Left forelimb (tissue), 1 donor: ENCODE data around the gene ARMH3.
"Not testable (repeated sequence)": the region's sequence is repeated elsewhere in the genome, so short reads cannot be mapped to it uniquely, and the experiment has no call there.

Experiments
- DNase-seq: peaks from one replicate; pipeline ENCODE4 v3.0.0-alpha.2; 2018; ENCODE audit warnings: low spot score

ARMH3 gene

DNA sequence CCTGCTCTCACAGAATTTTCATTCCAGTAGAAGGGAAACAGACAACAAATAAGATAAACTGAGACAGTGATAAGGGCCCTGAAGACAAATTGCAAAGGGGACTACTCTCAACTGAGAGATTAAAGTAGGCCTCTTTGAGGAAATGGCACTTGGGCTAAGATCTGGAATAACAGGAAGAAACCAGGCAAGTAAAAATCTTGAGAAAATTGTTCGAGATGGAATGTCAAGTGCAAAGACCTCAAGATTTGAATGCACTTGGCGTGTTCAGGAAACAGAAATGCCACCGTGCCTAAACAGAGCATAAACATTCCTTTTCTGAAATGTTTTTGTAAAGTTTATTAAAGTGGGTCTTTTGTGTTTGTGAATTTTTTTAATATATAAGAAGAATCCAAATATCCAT is 10.7 kb downstream of the ARMH3 start:
- DNase-seq, result no peak

DNA sequence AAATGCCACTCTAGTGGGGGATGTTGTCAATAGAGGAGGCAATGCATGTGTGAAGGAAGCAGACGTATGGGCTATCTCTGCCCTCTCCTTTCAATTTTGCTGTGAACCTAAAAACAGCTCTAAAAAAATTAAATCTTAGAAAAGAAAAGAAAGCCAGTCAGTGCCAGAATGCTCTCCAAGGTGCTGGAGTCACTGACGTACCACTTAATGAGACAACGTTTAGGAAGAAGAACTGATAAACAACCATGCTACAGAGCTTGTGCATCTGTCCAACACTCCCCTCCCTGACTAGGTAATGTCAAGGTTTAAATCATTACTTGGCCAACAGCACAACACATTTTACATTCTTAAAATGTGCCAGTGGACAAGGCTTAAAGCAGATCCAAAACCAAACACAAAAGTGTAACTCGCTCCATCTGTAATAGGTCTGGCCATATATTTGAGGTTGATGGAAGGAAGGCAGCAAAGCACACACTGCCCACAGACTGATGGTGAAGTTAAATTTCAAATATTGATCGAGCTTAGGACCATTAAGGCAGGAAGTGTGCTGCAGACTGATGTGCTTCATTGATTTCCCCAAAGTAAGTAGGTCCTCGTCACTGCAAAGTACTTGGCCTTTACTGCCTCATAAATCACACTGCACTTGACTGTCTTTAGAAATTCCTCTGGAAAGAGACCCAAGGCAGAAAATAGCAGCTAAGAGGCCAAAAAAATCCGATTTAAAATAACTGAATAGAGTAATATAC is 15.5 kb downstream of the ARMH3 start:
- no peak for DNase-seq

DNA sequence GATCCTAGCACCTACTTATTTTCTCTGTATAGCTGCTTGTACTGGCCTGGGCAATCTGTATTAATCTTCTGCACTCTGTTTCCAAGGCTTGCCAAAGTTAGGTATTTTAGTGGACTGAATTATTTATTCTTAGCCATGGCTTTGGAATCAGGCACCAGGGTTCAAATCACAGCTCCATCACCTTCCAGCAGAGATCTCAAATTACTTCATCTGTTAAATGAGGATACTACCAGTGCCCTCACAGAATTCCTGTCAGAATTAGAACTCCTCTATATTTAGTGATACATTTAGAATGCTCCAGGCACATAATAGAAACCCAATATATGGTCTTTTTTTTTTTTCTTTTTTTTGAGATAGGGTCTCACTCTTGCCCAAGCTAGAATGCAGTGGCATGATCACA is 17.6 kb downstream of the ARMH3 start:
- DNase-seq, result no peak

DNA sequence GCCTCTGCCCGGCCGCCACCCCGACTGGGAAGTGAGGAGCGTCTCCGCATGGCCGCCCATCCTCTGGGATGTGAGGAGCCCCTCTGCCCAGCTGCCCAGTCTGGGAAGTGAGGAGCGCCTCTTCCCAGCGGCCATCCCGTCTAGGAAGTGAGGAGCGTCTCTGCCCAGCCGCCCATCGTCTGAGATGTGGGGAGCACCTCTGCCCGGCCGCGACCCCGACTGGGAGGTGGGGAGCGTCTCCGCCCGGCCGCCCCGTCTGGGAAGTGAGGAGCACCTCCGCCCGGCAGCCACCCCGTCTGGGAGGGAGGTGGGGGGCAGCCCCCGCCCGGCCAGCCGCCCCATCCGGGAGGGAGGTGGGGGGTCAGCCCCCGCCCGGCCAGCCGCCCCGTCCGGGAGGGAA is 20.2 kb downstream of the ARMH3 start:
- DNase-seq, result not testable (repeated sequence)

DNA sequence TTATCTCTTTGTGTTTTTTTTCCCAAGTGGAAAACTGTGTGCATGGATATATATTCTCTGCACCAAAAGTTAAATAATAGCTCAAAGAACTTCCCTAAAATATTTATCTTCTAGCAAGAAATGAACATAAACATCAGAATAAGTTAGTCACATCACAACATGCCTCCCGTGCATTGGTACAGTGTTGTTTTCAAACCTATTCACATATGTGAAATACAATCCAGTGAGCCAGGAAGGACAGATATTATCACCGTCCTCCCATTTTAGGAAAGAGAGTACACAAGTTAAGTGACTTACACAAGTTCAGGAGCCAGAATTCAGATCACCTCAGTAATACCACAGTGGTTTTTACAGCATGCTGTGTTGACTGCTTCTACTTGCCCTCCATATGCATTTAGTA is 22.2 kb downstream of the ARMH3 start:
- no peak for DNase-seq

DNA sequence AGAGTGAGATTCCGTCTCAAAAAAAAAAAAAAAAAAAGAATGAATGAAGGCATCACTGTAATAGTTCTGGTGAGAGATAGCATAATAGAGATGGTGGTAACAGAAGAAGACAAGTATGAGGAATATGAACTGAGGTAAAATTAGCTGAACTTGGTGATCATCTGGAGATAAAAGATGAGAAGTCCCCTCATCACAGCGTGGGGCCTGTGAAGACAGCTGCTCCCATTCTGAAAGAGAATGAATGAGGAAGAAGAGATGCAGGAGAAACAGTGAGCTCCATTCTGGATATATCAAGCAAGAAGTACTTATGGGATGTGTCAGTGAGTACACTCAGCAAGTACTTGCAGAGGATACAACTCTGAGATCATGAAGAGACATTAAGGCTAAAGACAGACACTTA is 28.7 kb downstream of the ARMH3 start:
- no peak for DNase-seq

DNA sequence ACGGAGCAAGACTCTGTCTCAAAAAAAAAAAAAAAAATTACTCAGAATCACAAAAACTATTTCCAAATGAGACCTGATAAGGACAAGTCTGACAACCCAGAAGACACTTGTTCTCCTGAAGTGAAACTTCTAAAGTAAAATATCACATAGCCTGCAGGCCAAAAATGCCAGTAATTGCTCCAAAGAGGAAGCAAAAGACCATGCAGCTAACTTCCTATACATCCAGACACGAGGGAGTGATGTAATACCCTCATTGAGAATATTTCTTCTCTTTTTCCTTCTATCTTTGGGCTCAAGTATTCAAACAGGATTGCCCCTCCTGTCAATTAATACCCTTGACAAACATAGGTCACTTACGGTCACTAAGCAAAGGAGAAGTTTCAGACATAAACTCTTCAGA is 31.2 kb downstream of the ARMH3 start:
- DNase-seq, result no peak

DNA sequence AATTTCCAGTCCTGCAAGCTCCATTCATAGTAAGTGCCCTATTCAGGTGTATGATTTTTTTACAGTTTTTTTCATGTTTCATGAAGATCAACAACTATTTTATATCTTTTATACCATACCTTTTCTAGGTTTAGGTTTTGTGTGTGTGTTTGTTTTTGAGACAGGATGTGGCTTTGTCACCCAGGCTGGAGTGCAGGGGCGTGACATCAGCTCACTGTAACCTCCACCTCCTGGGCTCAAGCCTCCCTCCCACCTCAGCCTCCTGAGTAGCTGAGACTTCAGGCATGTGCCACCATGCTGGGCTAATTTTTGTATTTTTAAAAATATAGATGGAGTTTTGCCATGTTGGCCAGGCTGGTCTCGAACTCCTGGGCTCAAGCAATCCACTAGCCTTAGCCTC is 35.0 kb downstream of the ARMH3 start:
- DNase-seq, result no peak

DNA sequence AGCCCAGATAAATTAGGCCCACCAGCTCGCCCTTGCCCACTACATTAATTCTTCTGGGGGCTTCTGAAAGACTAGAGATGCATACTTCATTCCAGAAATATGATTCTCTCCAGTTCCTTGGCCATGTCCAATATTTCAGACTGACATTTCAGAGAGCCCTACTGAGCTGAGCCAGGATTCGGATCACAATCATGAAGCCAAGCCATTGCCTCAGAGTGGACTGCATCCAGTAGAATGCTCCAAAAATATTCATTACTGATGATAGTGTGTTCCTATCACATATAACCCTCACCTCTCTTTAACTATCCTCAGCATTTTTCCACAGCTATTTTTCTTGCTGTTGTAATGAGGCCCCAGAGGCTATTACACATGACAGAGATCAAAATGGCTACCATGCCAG is 38.7 kb downstream of the ARMH3 start:
- no peak for DNase-seq

DNA sequence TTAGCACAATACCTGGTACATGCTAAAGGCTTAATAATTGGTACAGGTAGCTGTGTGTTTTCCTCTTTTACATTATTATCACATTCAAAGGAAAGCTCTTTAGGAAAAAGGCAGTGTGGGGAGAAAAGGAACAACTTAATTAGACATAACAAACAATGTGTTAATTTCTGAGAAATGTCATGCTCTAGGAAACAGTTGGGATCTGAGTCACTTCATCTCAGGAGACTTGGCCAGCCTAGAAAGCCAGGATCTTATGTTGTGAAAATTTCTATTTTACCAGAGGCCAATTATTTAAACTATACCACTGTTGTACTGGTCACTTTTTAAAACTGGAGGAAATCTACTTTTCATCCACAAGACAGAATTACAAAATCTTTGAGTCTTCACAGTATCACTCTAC is 39.6 kb downstream of the ARMH3 start:
- no peak for DNase-seq

DNA sequence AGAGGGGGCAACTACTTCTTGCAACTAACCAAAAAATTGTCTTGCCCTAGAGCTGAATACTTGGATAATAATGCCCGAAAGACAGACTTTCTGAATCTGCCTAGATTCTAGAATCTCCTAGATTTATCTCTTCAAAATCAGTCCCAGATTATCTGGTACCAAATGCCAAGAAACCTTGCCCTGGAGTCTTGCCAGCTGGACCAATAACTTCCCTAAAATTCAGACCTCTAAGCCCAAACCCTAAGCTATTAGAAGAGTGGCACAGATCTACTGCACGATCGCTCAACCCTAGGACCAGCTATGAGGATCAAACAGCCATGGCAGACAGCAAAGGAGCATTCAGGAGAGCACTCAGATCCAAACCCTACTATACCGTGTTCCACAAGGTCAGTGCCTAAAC is 45.0 kb downstream of the ARMH3 start:
- no peak for DNase-seq

DNA sequence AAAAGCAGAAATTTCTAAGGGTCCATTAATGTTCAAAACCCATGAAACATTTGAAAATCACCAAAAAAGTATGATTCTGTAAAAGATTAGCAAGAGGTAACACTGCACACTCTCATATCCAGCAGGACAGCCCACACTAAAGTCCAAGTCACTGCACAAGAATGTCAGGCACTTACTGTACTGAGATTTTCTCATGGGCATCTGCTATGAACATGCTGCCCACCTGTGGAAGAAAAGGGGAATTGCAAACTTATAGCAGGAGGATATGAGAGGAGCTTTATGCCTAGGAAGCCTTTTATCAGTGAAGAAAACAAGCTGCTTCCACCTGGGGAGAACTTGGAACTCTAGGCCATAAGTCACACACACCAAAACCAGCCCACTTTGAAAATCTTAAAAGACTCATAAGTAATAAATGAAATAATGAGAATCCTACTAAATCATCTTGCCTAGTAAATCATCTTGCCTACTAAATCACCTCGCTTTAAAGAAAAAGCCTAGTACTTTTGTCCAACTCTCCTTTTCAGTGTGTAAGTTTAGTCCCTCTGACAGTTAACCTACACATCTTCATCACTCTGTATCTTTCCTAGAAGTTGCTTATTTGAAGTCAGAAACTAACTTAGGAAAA is 46.1 kb downstream of the ARMH3 start:
- DNase-seq, result peak; percentile 64

DNA sequence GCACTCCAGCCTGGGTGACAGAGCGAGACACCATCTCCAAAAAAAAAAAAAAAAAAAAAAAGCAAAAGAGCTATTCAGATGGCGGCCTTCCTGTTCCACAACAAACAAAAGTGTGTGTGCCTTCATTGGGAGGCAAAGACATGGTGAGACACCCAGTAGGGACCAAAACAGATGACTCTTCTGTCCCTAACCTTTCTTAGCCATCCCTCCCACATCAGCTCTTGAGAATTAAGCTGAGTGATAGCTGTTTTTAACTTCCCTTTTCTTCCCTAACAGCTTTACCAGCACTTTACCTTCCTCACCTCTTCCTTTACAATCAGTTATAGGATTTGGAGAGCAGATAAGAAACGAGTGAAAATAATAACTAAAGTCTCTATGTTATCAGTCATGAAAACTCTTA is 48.2 kb downstream of the ARMH3 start:
- DNase-seq, result no peak

DNA sequence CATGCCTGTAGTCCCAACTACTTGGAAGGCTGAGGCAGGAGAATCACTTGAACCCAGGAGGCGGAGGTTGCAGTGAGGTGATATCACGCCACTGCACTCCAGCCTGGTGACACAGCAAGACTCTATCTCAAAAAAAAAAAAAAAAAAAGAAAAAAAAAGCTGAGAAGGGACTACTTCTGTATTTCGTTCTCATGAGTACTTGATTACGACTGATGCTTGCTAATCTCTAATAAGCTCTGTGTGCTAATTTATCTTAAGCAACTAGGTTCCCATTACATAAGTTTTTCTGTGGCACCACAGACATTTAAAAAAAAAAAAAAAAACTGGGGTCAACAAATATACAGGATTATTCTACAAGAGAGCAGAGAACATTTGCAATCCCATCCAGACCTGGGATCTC is 48.9 kb downstream of the ARMH3 start:
- not testable (repeated sequence) for DNase-seq

DNA sequence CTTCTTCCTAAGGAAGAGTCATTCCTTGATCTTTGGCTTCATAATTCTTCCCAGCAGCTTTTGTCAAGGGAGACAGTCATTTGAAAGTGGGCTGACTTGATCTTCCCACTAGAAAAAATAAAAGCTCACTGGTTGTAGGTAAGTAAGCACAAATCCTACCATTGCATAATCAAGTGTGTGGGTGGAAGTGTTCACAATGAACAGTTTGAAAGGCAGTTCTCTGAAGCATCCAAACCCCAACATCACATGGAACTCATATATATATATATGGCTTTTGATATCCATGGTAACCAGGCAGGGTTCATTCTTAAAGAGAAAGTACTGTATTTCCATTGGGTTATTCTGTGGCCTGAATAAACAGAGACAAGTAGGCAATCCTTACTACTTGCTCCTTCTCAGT is 51.6 kb downstream of the ARMH3 start:
- no peak for DNase-seq

DNA sequence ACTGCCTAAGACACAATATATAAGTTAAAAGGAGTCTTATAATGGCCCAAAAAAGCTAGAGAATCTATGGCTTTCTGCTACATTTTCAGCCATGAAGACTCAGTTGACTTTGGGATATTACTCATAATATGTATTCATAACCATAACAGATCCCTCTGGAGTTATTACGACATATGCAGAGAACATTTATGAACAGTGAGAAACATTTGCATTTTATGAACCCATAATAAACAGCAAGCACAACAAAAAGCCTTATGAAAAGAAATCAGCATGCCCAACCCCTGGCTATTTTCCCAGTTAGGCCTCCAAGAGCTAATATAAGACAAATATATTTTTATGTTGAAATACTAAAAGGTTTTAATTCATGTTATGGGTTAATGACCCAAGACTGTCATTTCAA is 52.4 kb downstream of the ARMH3 start:
- DNase-seq, result no peak

DNA sequence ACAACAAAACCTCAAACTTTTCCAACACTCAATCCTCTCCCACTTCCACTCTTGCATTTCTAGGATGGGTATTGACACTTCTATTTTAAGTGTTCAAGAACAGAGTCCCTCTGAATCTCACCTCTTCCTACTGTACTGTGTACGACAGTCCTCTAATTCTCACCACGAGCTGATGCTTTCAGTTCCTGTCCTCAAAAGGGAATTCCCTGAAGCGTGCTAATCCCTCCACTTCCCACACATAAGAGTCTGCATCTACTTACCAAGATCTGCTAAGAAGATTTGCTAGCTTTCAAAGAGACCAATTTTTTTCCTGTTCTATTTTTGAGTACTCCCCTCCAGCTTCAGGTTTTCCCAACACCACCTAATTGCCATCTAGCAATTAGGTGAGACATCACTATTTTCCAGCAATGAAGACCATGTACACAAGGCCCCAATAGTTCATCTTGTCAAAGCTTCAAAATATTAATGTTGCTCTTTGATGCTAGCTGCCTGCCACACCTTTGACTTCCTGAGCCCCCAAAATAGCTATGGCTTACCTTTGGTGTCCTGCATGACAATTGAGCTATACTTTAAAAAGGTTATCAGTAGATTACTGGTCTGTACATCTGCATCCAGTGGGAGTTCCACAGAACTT is 54.4 kb downstream of the ARMH3 start:
- DNase-seq, result no peak

DNA sequence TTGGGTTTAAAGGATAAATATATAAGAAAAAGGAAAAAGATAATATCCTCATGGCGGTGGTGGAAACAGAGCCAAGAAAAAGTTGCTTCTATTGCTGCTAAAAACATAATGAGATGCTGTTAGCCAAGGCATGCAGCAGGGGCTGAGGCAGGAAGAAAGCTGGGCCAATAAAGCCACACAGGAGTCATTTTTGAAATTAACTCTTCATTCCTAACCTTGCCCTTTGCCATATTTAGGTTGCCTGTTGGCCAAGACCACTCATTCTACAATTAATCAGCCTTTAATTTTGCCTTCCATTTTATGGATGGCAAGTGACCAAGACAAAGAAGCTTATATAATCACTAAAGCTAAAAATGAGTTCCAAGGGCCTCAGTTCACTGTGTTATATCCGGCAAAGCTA is 58.2 kb downstream of the ARMH3 start:
- DNase-seq, result no peak

DNA sequence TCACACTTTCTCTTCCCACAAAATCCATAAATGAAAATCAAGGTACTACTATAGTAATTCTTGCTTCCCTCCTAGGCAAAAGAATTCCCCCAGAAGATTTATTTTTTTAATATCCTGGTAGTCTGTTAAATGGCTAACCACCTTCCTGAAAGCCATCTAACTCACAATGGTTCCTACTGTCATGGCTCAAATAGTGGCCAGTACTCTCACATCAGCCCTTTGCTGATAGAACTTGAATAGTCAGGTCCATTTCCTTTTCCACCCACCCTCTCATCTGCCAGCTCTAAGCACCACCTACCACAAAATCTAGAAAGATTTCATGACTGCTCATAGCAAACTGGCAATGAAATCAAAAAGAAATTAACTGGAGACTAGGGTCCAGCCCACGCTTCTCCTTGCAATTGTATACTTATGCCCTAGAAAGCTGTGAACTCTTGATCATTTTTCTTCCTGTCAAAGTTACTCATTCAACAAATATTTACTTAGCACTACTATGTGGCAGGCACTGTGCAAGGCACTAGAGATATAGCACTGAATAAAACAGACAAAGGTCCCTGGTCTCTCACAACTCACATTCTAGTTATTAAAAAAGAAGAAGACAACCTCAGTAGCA is 60.4 kb downstream of the ARMH3 start:
- DNase-seq, result no peak

DNA sequence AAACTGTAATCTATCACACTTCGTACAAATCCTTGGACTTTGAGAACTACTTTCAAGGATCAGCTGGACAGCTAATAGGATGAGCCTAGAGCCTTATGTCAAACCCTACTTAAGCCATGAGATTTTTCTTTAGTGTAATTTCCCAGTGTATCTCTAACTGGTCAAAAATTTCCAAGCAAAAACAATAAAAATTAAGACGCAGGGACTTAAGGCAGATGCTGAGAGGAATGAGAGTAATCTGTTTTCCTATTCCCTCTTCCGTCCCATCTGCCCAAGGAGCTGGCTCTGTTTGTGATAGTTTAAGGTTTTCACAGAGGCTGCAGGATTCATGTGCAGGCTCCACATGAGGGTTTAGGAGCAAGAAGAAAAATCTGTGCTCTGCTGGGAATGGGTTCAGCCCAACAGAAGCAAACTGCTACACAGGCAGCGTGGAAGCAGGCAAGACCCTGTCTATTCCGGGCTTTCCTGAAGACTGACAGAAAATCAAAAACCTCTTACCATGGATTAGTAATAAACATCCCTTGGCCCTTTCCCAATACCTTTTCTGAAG is 62.2 kb downstream of the ARMH3 start:
- no peak for DNase-seq

DNA sequence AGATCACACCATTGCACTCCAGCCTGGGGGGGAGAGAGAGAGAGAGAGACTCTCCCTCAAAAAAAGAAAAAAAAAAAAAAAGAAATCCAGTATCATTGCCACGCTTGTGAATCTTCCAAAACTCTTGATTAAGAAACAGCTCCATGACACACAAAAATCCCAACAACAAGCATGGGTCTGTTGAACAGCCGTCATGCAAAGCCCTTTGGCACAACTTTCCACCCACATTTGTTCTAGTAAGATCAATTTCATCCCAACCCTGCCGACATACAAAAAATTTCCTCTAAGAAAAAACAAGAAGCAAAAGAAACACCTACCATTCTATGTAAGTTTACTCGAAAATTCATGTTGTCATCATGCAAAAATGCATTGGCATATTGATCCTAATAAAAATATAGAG is 62.8 kb downstream of the ARMH3 start:
- no peak for DNase-seq

DNA sequence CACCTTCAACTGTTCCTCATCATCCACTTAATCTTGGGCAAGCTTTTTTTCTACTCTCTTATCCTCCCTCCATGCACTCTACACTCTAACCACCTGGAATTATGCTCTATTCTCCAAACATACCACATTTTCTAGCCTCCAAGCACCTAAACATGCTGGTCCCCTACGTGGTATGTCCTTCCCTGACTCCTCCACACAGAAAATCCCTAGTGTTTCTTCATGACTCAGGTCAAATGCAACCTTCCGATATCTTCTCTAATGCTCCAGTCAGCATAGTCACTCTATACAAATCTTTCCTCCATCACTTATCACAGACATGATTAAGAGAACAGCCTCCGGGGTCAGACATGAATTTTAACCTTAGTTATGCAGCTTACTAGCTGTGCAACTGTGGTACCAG is 68.8 kb downstream of the ARMH3 start:
- no peak for DNase-seq

DNA sequence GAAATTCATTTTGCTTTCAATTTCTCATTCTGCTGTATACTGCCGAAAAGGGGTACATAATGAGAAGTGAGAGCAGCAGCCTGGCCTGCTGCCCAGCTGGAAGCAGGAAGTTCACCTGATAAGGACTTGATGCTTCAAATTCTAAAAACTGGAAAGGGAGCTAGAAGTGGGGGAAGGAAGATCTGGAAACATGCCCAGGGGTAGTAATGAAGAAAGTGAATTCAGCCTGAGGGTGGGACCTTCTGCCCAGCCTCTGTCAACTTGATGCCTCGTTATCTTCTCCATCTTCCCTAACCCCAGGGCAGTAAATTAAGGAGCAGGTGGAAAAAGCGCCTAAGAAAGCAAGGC is 69.4 kb downstream of the ARMH3 start:
- no peak for DNase-seq
